Lower lobe of right lung (tissue), 2 donors: ENCODE data around the gene EXD3. TPM values are rescaled to one million over a fixed set of nuclear protein-coding genes. Genes with fewer than 3 reads are reported as not detected.

Experiments used
- ATAC-seq, 2 donors: fragments of 200-7000 bp; cut with Tn5 transposase; one replicate each; pipeline ENCODE4 v1.9.1; 2020 to 2022; ENCODE audit warnings: mild to moderate bottlenecking in 2 of 2, moderate library complexity in 2 of 2
- DNase-seq: peaks from one replicate; pipeline ENCODE4 v3.0.0-alpha.2; 2020
- H3K27ac ChIP-seq: fragments of 200-600 bp; one replicate; pipeline ENCODE4 v1.8.0; 2022
- H3K27me3 ChIP-seq: fragments of 200-600 bp; one replicate; pipeline ENCODE4 v1.8.0; 2022; ENCODE audit warnings: low read depth
- H3K36me3 ChIP-seq: fragments of 200-600 bp; one replicate; pipeline ENCODE4 v1.8.0; 2022; ENCODE audit warnings: mild to moderate bottlenecking
- H3K4me1 ChIP-seq: fragments of 200-600 bp; one replicate; pipeline ENCODE4 v1.8.0; 2022
- H3K4me3 ChIP-seq: fragments of 200-600 bp; one replicate; pipeline ENCODE4 v1.8.0; 2022; ENCODE audit warnings: mild to moderate bottlenecking
- H3K9me3 ChIP-seq: fragments of 200-600 bp; one replicate; pipeline ENCODE4 v1.8.0; 2022
- CTCF ChIP-seq: fragments of 200-600 bp; IDR thresholded peaks from one replicate; pipeline ENCODE4 v1.8.0; 2022; ENCODE audit warnings: antibody characterized with exemption, mild to moderate bottlenecking
- intact Hi-C: fragments of 100-400 bp; cut with DNase I; formaldehyde crosslinking; loops from one replicate; pipeline ENCODE4 v1.11.0; 2022
- total RNA-seq: library from RNA; stranded (reverse); fragmentation: NEBNext Ultra II Directional; extraction: Animal tissue kit (Norgen Biotek cat#: 25700); gene quantifications from one replicate; pipeline ENCODE4 v1.2.1, GENCODE V29; 2021
- donor health status: DM: no; HTN: yes; CAD: no; lungs with severe emphysema.

The EXD3 gene
- total RNA-seq, 1 donor from 2014 or later = 25.2 TPM

GRCh38 chr9:137365552-137366444, 57.2 kb downstream of the EXD3 start:
- Histone ChIP-seq H3K4me1 (no peaks in the 10 kb centered on the region), H3K4me3 (no peak overlapping the region), H3K36me3 (peaks cover 11% of the 10 kb centered on the region), H3K27me3 (no peaks in the 10 kb centered on the region), H3K9me3 (no peaks in the 10 kb centered on the region), H3K27ac (no peak overlapping the region)
- no peak for TF ChIP-seq CTCF
- DNase-seq (no peak), ATAC-seq (no peak)
- intact Hi-C loops = no loop called here

- ATAC-seq (peak in 1 of 2 donors; percentile 24), DNase-seq (peak; percentile 46)
- Histone ChIP-seq H3K4me3 (no peak overlapping the region), H3K4me1 (no peaks in the 10 kb centered on the region), H3K9me3 (no peaks in the 10 kb centered on the region), H3K36me3 (peaks cover 11% of the 10 kb centered on the region), H3K27ac (no peak overlapping the region), H3K27me3 (no peaks in the 10 kb centered on the region)
- TF ChIP-seq CTCF = no peak
- intact Hi-C loops = no loop called here
Measured at GRCh38 chr9:137365056-137365455, 57.9 kb downstream of the EXD3 start.

- ATAC-seq = no peak
- Histone ChIP-seq H3K9me3 (peaks cover 16% of the 10 kb centered on the region), H3K4me1 (peaks cover 2% of the 10 kb centered on the region), H3K27me3 (no peaks in the 10 kb centered on the region), H3K36me3 (no peaks in the 10 kb centered on the region), H3K27ac (no peak overlapping the region), H3K4me3 (no peak overlapping the region)
- intact Hi-C loops = no loop called here
- TF ChIP-seq CTCF = no peak
- DNase-seq = no peak
Measured at GRCh38 chr9:137359850-137360249, 63.1 kb downstream of the EXD3 start.

GRCh38 chr9:137358126-137358525, 64.8 kb downstream of the EXD3 start:
- no peak for TF ChIP-seq CTCF
- no peak for DNase-seq
- no peak for ATAC-seq

GRCh38 chr9:137357166-137357565, 65.8 kb downstream of the EXD3 start:
- Histone ChIP-seq H3K27me3 (no peaks in the 10 kb centered on the region), H3K36me3 (no peaks in the 10 kb centered on the region), H3K4me3 (no peak overlapping the region), H3K27ac (no peak overlapping the region), H3K9me3 (peaks cover 16% of the 10 kb centered on the region), H3K4me1 (peaks cover 25% of the 10 kb centered on the region)
- no peak for ATAC-seq
- no peak for TF ChIP-seq CTCF
- intact Hi-C loops = no loop called here
- no peak for DNase-seq

More at GRCh38 chr9:137358126-137358525, 64.8 kb downstream of the EXD3 start:
- Histone ChIP-seq H3K27me3 (no peaks in the 10 kb centered on the region), H3K4me3 (no peak overlapping the region), H3K4me1 (peaks cover 15% of the 10 kb centered on the region), H3K9me3 (peaks cover 16% of the 10 kb centered on the region), H3K27ac (no peak overlapping the region), H3K36me3 (no peaks in the 10 kb centered on the region)
- intact Hi-C loops = no loop called here
